ENCODE data around the gene ACSF2. TPM values are rescaled to one million over a fixed set of nuclear protein-coding genes. Genes with fewer than 3 reads are reported as not detected.

Gene ACSF2
- total and polyA plus RNA-seq, 2 of the 13 experiments (the other 11 are each of a cell fraction or from before 2014, with no cell fraction given) = 87.3 to 109 TPM

- in situ Hi-C loops (cut with HindIII; ENCODE audit: extremely low pct_ligation_motif_present, low pct_unique_long_range_greater_than_20kb) (no loop called here), intact Hi-C loops (cut with micrococcal nuclease; ENCODE audit: unreplicated experiment) (no loop called here)
- Histone ChIP-seq H3K27ac (ENCODE audit: extremely low read length, insufficient read depth, low read length) (no peak overlapping the region), H3K36me3 (replicated peaks in 1 of 2; ENCODE audit: control insufficient read depth in 1 of 2, insufficient read depth in 2 of 2, low read length in 2 of 2) (no peaks in the 10 kb centered on the region), H2AFZ (ENCODE audit: low read length) (peak overlapping the region; percentile 68), H3K4me1 (ENCODE audit: insufficient read depth, low read length) (peaks cover 54% of the 10 kb centered on the region), H3K4me3 (replicated peaks in 1 of 3; ENCODE audit: insufficient read depth in 1 of 3, low read depth in 2 of 3, low read length in 3 of 3) (peak overlapping the region; percentile 21 to 68 (median 40); a peak in 5 of 6 replicates), H4K20me1 (ENCODE audit: insufficient read depth, low read length) (no peaks in the 10 kb centered on the region), H3K27me3 (ENCODE audit: control insufficient read depth in 1 of 2, insufficient read depth in 2 of 2, low read length in 2 of 2) (no peaks in the 10 kb centered on the region), H3K79me2 (ENCODE audit: insufficient read depth, low read length) (no peaks in the 10 kb centered on the region), H3K9ac (ENCODE audit: insufficient read depth, low read depth, low read length) (peak overlapping the region; percentile 40; the same call in 1 of the 2 replicates), H3K9me3 (ENCODE audit: low read length) (no peaks in the 10 kb centered on the region), H3K4me2 (ENCODE audit: low read depth, low read length) (peak overlapping the region; percentile 94)
- no TSS peak for BruUV-seq (replicated peaks)
- CTCF ChIA-PET (ENCODE audit: low intra/inter-chr PET ratio, low total read pairs) = no interaction called here
- FAIRE-seq (peak; percentile 42), DNase-seq (ENCODE audit: low spot score) (peak; percentile 62), ATAC-seq (peak; percentile 41)
- WGBS (ENCODE audit: low lambda C conversion rate) = 39% methylated on average over 8 of the region's 8 CpGs
- POLR2A ChIA-PET = interaction anchor here (0.7 to 3.2 kb wide), 8 partner anchors 10 to 172 kb away, joined by 3 to 37 read pairs (median 6); partner anchors contain the start of genes EPN3 and XYLT2
- TF ChIP-seq TARDBP (CRISPR knock-in tag; IDR thresholded peaks at IDR 0.05) = 0 out of 2 replicates have a peak, but pooled peaks have one; percentile 30
- TF ChIP-seq, protein P1, sequence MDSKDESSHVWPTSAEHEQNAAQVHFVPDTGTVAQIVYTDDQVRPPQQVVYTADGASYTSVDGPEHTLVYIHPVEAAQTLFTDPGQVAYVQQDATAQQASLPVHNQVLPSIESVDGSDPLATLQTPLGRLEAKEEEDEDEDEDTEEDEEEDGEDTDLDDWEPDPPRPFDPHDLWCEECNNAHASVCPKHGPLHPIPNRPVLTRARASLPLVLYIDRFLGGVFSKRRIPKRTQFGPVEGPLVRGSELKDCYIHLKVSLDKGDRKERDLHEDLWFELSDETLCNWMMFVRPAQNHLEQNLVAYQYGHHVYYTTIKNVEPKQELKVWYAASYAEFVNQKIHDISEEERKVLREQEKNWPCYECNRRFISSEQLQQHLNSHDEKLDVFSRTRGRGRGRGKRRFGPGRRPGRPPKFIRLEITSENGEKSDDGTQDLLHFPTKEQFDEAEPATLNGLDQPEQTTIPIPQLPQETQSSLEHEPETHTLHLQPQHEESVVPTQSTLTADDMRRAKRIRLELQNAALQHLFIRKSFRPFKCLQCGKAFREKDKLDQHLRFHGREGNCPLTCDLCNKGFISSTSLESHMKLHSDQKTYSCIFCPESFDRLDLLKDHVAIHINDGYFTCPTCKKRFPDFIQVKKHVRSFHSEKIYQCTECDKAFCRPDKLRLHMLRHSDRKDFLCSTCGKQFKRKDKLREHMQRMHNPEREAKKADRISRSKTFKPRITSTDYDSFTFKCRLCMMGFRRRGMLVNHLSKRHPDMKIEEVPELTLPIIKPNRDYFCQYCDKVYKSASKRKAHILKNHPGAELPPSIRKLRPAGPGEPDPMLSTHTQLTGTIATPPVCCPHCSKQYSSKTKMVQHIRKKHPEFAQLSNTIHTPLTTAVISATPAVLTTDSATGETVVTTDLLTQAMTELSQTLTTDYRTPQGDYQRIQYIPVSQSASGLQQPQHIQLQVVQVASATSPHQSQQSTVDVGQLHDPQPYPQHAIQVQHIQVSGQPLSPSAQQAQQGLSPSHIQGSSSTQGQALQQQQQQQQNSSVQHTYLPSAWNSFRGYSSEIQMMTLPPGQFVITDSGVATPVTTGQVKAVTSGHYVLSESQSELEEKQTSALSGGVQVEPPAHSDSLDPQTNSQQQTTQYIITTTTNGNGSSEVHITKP (CRISPR knock-in tag; IDR thresholded peaks at IDR 0.05; ENCODE audit: low read depth) = peak; percentile 4; the same call in 1 of the 2 replicates
- no peak for TF ChIP-seq CREM (IDR thresholded peaks at IDR 0.05)
- TF ChIP-seq CREM (CRISPR knock-in tag; IDR thresholded peaks at IDR 0.05) = no peak
- peak; percentile 46 for TF ChIP-seq ELF1 (CRISPR knock-in tag; IDR thresholded peaks at IDR 0.05)
- TF ChIP-seq, protein P2, sequence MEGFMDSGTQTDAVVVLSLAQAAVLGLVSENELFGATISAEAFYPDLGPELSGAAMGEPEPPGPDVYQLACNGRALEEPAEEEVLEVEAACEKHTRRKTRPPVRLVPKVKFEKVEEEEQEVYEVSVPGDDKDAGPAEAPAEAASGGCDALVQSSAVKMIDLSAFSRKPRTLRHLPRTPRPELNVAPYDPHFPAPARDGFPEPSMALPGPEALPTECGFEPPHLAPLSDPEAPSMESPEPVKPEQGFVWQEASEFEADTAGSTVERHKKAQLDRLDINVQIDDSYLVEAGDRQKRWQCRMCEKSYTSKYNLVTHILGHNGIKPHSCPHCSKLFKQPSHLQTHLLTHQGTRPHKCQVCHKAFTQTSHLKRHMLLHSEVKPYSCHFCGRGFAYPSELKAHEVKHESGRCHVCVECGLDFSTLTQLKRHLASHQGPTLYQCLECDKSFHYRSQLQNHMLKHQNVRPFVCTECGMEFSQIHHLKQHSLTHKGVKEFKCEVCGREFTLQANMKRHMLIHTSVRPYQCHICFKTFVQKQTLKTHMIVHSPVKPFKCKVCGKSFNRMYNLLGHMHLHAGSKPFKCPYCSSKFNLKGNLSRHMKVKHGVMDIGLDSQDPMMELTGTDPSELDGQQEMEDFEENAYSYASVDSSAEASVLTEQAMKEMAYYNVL (CRISPR knock-in tag; IDR thresholded peaks at IDR 0.05; ENCODE audit: borderline replicate concordance) = peak; percentile 68; the same call in 1 of the 2 replicates
- peak; percentile 71; the same call in 1 of the 2 replicates for TF ChIP-seq SMAD1 (CRISPR knock-in tag; IDR thresholded peaks at IDR 0.05; ENCODE audit: borderline replicate concordance, low read depth)
- TF ChIP-seq NFAT5 (CRISPR knock-in tag; IDR thresholded peaks at IDR 0.05) = no peak
- no peak for TF ChIP-seq ZNF678 (CRISPR knock-in tag; IDR thresholded peaks at IDR 0.05)
- peak; percentile 50 for TF ChIP-seq GATAD1 (CRISPR knock-in tag; IDR thresholded peaks at IDR 0.05)
- no peak for TF ChIP-seq SIN3B (IDR thresholded peaks at IDR 0.05; ENCODE audit: low read length)
- 0 out of 2 replicates have a peak, but pooled peaks have one; percentile 9 for TF ChIP-seq HMG20B (CRISPR knock-in tag; conservative IDR thresholded peaks at IDR 0.05)
Measured at GRCh38 chr17:50517504-50518383, 91.7 kb downstream of the ACSF2 start.

All from HepG2 (cell line).